Ascending aorta (tissue), 2 donors: ENCODE results near the gene TAT. TPM values are rescaled to one million over a fixed set of nuclear protein-coding genes. Genes with fewer than 3 reads are reported as not detected.

Experiments used
- DNase-seq, 2 donors: peaks; one replicate each; pipeline ENCODE4 v3.0.0-alpha.2; 2019; ENCODE audit warnings: low spot score in 2 of 2
- H3K27ac ChIP-seq, 2 donors: fragments of 200-600 bp; sonication (generic); one replicate each; pipeline ENCODE4 v1.5.1; 2016 to 2017; ENCODE audit warnings: mild to moderate bottlenecking in 1 of 2
- H3K27me3 ChIP-seq: fragments of 200-600 bp; sonication (generic); one replicate; pipeline ENCODE4 v1.5.1; 2017
- H3K36me3 ChIP-seq, 2 donors: fragments of 200-600 bp; sonication (generic); one replicate each; pipeline ENCODE4 v1.5.1; 2016
- H3K4me1 ChIP-seq, 2 donors: fragments of 200-600 bp; sonication (generic); one replicate each; pipeline ENCODE4 v1.5.1; 2016 to 2017; ENCODE audit warnings: mild to moderate bottlenecking in 1 of 2
- H3K4me3 ChIP-seq, 2 donors: fragments of 200-600 bp; sonication (generic); one replicate each; pipeline ENCODE4 v1.5.1; 2016 to 2017; ENCODE audit warnings: mild to moderate bottlenecking in 1 of 2
- H3K9me3 ChIP-seq, 2 donors: fragments of 200-600 bp; sonication (generic); one replicate each; pipeline ENCODE4 v1.5.1; 2016
- intact Hi-C: fragments of 100-400 bp; cut with DNase I; formaldehyde crosslinking; loops from one replicate; pipeline ENCODE4 v1.15.1; 2023
- total RNA-seq: library from RNA; depleted of rRNA; stranded (reverse); fragments of >200 nt; gene quantifications from one replicate; pipeline ENCODE4 v1.1.0, GENCODE V29; 2016
- TF ChIP-seq, protein P1 (sequence below), 3 experiments: fragments of 200-600 bp in 2 of 3; fragments of 450-650 bp in 1 of 3; sonication (generic) in 2 of 3; IDR thresholded peaks; one replicate each; pipeline ENCODE4 v1.5.1; 2016 to 2019; ENCODE audit warnings: antibody characterized with exemption in 3 of 3, mild to moderate bottlenecking in 1 of 3, moderate library complexity in 1 of 3

Gene TAT
- total RNA-seq, 1 donor from 2014 or later = 6.7 TPM

DNA sequence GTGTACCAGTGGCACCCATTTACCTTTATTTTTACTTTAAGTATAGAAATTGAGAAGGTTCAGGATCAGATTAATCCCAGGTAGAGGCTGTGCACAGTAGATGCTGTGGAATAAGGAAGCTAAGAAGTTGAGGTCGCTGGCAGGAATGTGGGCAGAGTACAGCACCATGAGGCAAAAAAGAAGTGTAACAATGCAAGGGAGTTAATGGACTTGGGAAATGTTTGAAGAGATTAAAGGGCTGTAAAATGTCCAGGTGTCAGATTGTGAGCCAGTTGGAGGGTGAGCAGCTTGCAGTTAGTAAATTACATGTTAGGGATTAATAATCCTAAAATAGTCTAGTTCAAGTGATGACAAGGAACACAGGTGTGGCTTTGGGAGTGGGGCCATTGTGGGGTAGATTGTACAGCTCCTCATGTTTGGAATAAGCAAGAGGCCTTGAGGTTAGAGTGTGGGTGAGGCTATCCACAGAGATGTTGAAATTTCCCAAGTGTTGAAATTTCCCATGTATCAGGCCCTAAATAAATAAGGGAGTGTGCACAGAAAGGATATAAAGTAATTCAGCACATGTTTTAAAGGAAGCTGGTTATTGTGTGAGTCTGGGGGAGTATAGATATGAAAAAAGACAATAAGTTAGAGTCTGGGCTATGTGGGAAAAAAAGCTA, 21.5 kb downstream of the TAT start:
- no peak for DNase-seq
- no peaks in the 10 kb centered on the region for H3K36me3 ChIP-seq
- intact Hi-C loops = no loop called here
- no peak overlapping the region for H3K4me3 ChIP-seq
- TF ChIP-seq, protein P1, sequence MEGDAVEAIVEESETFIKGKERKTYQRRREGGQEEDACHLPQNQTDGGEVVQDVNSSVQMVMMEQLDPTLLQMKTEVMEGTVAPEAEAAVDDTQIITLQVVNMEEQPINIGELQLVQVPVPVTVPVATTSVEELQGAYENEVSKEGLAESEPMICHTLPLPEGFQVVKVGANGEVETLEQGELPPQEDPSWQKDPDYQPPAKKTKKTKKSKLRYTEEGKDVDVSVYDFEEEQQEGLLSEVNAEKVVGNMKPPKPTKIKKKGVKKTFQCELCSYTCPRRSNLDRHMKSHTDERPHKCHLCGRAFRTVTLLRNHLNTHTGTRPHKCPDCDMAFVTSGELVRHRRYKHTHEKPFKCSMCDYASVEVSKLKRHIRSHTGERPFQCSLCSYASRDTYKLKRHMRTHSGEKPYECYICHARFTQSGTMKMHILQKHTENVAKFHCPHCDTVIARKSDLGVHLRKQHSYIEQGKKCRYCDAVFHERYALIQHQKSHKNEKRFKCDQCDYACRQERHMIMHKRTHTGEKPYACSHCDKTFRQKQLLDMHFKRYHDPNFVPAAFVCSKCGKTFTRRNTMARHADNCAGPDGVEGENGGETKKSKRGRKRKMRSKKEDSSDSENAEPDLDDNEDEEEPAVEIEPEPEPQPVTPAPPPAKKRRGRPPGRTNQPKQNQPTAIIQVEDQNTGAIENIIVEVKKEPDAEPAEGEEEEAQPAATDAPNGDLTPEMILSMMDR (IDR thresholded peaks at IDR 0.05) = no peak
- H3K9me3 ChIP-seq = no peaks in the 10 kb centered on the region
- no peak overlapping the region for H3K27ac ChIP-seq
- no peaks in the 10 kb centered on the region for H3K27me3 ChIP-seq
- no peaks in the 10 kb centered on the region for H3K4me1 ChIP-seq

DNA sequence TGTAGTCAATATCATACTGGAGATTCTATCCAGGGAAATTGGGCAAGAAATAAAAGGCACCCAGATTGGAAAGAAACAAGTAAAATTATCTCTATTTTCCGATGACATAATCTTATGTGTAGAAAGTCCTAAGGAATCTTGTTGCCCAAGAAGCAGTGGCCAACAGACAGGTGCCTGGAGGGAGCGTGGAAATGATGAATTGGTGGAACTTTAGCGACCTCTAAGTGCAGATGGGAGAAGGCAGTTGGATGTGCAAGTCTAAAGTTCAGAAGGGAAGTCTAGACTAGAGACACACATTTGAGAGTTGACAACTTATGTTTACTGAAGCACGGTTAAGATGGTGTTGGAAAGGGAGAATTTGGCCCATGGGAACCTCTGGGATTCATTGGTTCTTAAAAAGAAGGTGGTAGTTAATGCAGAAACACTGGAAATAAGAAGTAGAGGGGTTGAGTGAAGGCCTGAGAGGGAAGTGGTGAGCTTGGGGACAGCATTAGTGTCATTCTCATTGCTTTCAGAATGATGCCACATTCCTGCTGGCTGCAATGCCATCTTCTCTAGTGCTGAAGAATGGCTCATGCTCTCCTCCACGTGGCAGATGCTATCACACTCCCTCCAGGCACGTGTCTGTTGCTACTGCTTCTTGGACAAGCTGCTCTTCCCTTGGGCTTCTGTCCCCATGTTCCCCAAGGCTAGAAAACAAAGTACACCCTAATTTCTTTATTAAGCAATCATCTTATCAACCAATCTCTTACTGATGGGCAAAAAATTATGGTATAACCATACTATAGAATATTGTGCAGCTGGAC, 24.0 kb downstream of the TAT start:
- intact Hi-C loops = no loop called here
- Histone ChIP-seq H3K4me3 (no peak overlapping the region), H3K27ac (no peak overlapping the region), H3K27me3 (no peaks in the 10 kb centered on the region), H3K9me3 (no peaks in the 10 kb centered on the region), H3K4me1 (no peaks in the 10 kb centered on the region), H3K36me3 (no peaks in the 10 kb centered on the region)
- TF ChIP-seq, protein P1 (IDR thresholded peaks at IDR 0.05) = no peak
- no peak for DNase-seq

DNA sequence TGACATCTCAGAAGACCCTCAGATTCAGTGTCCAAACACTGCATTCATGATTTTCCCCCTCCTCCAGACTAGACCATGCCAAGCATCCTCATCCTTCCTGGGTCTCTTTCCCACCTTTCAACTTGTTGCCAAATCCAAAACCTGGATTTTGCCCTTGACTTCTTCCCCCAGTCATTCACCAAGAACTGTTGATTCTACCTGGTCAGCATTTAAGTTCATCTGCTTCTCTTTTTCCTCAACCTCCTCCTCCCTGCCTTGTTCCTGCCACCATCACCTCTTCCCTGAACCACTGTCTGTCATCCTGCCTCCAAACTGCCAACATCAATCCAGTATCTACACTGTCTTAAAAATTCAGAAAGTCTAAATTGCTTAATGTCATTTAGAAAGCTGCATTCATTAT, 29.7 kb downstream of the TAT start:
- Histone ChIP-seq H3K27ac (no peak overlapping the region), H3K9me3 (no peaks in the 10 kb centered on the region), H3K27me3 (no peaks in the 10 kb centered on the region), H3K4me3 (no peak overlapping the region), H3K36me3 (no peaks in the 10 kb centered on the region), H3K4me1 (no peaks in the 10 kb centered on the region)
- DNase-seq = no peak
- TF ChIP-seq, protein P1 (IDR thresholded peaks at IDR 0.05) = no peak
- intact Hi-C loops = no loop called here

DNA sequence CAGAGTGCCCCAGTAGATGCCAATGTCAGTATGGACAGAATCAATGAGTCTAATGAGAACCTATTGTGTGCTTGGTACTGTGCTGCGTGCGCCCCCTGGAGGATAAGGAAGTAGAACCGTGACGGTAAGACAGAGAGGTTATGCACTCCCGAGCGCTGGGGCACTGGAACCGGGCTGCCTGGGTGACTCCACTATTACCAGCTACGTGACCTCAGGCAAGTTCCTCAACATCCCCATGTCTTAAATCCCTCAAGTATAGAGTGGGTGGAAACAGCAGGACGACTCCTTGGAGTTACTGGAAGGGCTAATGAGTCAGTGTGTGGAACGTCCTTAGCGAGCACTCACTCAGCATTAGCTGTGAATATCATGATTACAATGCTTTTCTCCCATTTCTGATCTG, 34.5 kb downstream of the TAT start:
- intact Hi-C loops = no loop called here
- Histone ChIP-seq H3K27ac (no peak overlapping the region), H3K9me3 (no peaks in the 10 kb centered on the region), H3K36me3 (no peaks in the 10 kb centered on the region), H3K4me3 (no peak overlapping the region), H3K4me1 (no peaks in the 10 kb centered on the region), H3K27me3 (no peaks in the 10 kb centered on the region)
- TF ChIP-seq, protein P1 (IDR thresholded peaks at IDR 0.05) = no peak
- DNase-seq = no peak

DNA sequence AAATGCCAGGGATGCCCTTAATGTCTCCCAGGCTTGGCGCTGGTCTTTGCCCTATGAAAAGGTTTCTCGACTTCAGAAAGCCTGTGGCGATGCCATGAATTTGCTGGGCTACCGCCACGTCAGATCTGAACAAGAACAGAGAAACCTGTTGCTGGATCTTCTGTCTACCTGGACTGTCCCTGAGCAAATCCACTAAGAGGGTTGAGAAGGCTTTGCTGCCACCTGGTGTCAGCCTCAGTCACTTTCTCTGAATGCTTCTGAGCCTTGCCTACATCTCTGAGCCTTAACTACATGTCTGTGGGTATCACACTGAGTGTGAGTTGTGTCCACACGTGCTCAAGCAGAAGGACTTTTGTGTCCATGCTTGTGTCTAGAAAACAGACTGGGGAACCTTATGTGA, 39.2 kb downstream of the TAT start:
- Histone ChIP-seq H3K4me1 (no peaks in the 10 kb centered on the region), H3K27me3 (no peaks in the 10 kb centered on the region), H3K36me3 (no peaks in the 10 kb centered on the region), H3K9me3 (no peaks in the 10 kb centered on the region), H3K27ac (no peak overlapping the region), H3K4me3 (no peak overlapping the region)
- DNase-seq = no peak
- intact Hi-C loops = no loop called here
- TF ChIP-seq, protein P1 (IDR thresholded peaks at IDR 0.05) = peak in 1 of 3 experiments; percentile 14
